ENCODE results near the gene FLT1.

- TF ChIP-seq CTCF (IDR thresholded peaks at IDR 0.05) (no peak), POLR2A (IDR thresholded peaks at IDR 0.05) (no peak), POLR2AphosphoS5 (IDR thresholded peaks at IDR 0.05) (no peak)
Measured at GRCh38 chr13:28529836-28530235, 34.9 kb upstream of the FLT1 start.

Measured in breast epithelium (tissue), 3 donors.